Progenitor cell of endocrine pancreas (in vitro differentiated cells): ENCODE data around the gene MAP2K6. TPM values are rescaled to one million over a fixed set of nuclear protein-coding genes. Genes with fewer than 3 reads are reported as not detected.

ENCODE experiments used
- DNase-seq: peaks from one replicate; pipeline ENCODE4 v3.0.0; 2021; ENCODE audit warnings: low spot score; ENCODE audit not compliant: unreplicated experiment
- H3K27ac Mint-ChIP-seq: 2 replicates; pipeline ENCODE4 v1.8.0; 2021; ENCODE audit warnings: mild to moderate bottlenecking, moderate library complexity, mixed read lengths
- H3K27me3 Mint-ChIP-seq: 2 replicates; pipeline ENCODE4 v1.8.0; 2021; ENCODE audit warnings: mixed read lengths
- H3K36me3 Mint-ChIP-seq: 2 replicates; pipeline ENCODE4 v1.8.0; 2022; ENCODE audit warnings: mixed read lengths; ENCODE audit not compliant: insufficient read depth
- H3K4me1 Mint-ChIP-seq: 2 replicates; pipeline ENCODE4 v1.8.0; 2021; ENCODE audit warnings: low read depth, mixed read lengths
- H3K4me3 Mint-ChIP-seq: 2 replicates; pipeline ENCODE4 v1.8.0; 2021; ENCODE audit warnings: low read depth, mild to moderate bottlenecking, moderate library complexity, mixed read lengths
- H3K9me3 Mint-ChIP-seq: 2 replicates; pipeline ENCODE4 v1.8.0; 2021; ENCODE audit warnings: low read depth, mixed read lengths
- total RNA-seq: library from RNA; stranded (reverse); gene quantifications from 2 replicates; pipeline ENCODE4 v1.2.1, GENCODE V29; 2021
- TF ChIP-seq, protein P1 (sequence below): fragments of 200-600 bp; sonication (generic); IDR thresholded peaks from one replicate; pipeline ENCODE4 v1.5.0; 2021; ENCODE audit warnings: antibody characterized with exemption, mild to moderate bottlenecking; ENCODE audit not compliant: unreplicated experiment

MAP2K6 gene
- total RNA-seq, 1 donor from 2014 or later, result 44.7 TPM

GRCh38 chr17:69406941-69407340, 7.6 kb upstream of the MAP2K6 start:
- peaks cover 2% of the 10 kb centered on the region for H3K9me3 Mint-ChIP-seq
- no peaks in the 10 kb centered on the region for H3K36me3 Mint-ChIP-seq
- H3K4me1 Mint-ChIP-seq, result no peaks in the 10 kb centered on the region
- H3K4me3 Mint-ChIP-seq, result no peak overlapping the region
- no peak overlapping the region for H3K27ac Mint-ChIP-seq
- DNase-seq, result no peak
- TF ChIP-seq, protein P1, sequence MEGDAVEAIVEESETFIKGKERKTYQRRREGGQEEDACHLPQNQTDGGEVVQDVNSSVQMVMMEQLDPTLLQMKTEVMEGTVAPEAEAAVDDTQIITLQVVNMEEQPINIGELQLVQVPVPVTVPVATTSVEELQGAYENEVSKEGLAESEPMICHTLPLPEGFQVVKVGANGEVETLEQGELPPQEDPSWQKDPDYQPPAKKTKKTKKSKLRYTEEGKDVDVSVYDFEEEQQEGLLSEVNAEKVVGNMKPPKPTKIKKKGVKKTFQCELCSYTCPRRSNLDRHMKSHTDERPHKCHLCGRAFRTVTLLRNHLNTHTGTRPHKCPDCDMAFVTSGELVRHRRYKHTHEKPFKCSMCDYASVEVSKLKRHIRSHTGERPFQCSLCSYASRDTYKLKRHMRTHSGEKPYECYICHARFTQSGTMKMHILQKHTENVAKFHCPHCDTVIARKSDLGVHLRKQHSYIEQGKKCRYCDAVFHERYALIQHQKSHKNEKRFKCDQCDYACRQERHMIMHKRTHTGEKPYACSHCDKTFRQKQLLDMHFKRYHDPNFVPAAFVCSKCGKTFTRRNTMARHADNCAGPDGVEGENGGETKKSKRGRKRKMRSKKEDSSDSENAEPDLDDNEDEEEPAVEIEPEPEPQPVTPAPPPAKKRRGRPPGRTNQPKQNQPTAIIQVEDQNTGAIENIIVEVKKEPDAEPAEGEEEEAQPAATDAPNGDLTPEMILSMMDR, result no peak
- no peaks in the 10 kb centered on the region for H3K27me3 Mint-ChIP-seq

- no peak overlapping the region for H3K4me3 Mint-ChIP-seq
- H3K36me3 Mint-ChIP-seq, result no peaks in the 10 kb centered on the region
- no peak overlapping the region for H3K27ac Mint-ChIP-seq
- H3K27me3 Mint-ChIP-seq, result no peaks in the 10 kb centered on the region
- H3K9me3 Mint-ChIP-seq, result peaks cover 2% of the 10 kb centered on the region
- peaks cover 2% of the 10 kb centered on the region for H3K4me1 Mint-ChIP-seq
- DNase-seq, result no peak
- TF ChIP-seq, protein P1, result no peak
Measured at GRCh38 chr17:69407759-69408158, 6.7 kb upstream of the MAP2K6 start.

- peaks cover 3% of the 10 kb centered on the region for H3K27me3 Mint-ChIP-seq
- TF ChIP-seq, protein P1, result no peak
- H3K27ac Mint-ChIP-seq, result no peak overlapping the region
- no peak overlapping the region for H3K4me3 Mint-ChIP-seq
- H3K36me3 Mint-ChIP-seq, result no peaks in the 10 kb centered on the region
- peaks cover 7% of the 10 kb centered on the region for H3K4me1 Mint-ChIP-seq
- no peak for DNase-seq
- peaks cover 2% of the 10 kb centered on the region for H3K9me3 Mint-ChIP-seq
Measured at GRCh38 chr17:69410671-69411070, 3.8 kb upstream of the MAP2K6 start.

DNA sequence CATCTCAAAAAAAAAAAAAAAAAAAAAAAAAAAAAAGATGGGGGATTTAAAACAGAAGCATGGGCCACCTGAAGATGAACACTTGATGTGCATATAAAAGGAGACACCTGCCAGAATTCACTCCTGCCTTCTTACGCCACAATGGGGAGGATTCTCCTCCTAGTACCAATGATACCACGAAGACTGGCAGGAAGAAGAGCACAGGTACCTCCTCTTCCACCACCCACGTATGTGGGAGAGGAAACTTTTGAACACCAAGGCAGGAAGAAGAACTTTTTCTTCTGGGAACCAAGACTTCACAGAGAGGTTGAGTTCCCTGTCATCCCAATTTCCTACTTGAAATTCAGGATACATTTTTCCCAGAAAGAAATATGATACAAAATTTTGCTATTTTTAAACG, 2.7 kb upstream of the MAP2K6 start:
- Mint-ChIP-seq H3K36me3 (no peaks in the 10 kb centered on the region), H3K27ac (no peak overlapping the region), H3K9me3 (peaks cover 2% of the 10 kb centered on the region), H3K4me1 (peaks cover 7% of the 10 kb centered on the region), H3K4me3 (no peak overlapping the region), H3K27me3 (peaks cover 3% of the 10 kb centered on the region)
- TF ChIP-seq, protein P1, result no peak
- no peak for DNase-seq

DNA sequence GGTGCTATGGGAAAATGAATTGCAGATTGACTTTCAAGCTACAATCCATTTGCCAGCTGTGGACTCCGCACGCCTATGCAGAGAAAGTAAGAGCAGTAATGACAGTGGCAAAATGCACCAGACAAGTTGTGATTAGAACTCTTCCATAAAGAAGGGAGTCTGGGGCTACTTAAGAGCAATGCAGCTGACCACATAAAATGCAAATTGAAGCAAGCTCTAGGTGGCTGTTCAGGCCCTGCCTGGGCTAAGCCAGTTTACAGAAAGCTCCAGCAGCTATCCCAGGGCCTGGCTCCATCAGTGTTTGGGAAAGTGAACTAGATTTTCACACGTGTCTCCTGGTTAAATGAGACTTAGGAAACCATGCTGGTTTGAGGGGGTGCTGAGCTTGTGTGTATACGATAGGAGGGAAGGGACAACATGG, 2.2 kb upstream of the MAP2K6 start:
- no peak for DNase-seq
- TF ChIP-seq, protein P1, result no peak
- Mint-ChIP-seq H3K4me1 (peaks cover 7% of the 10 kb centered on the region), H3K27ac (no peak overlapping the region), H3K27me3 (peaks cover 3% of the 10 kb centered on the region), H3K36me3 (no peaks in the 10 kb centered on the region), H3K4me3 (no peak overlapping the region), H3K9me3 (peaks cover 2% of the 10 kb centered on the region)
